ENCODE measurements around the gene OR10V1. TPM values are rescaled to one million over a fixed set of nuclear protein-coding genes. Genes with fewer than 3 reads are reported as not detected.
"Not testable (repeated sequence)": the region's sequence is repeated elsewhere in the genome, so short reads cannot be mapped to it uniquely, and the experiment has no call there.

The OR10V1 gene
- total RNA-seq, 1 donor from 2014 or later: not detected

DNA sequence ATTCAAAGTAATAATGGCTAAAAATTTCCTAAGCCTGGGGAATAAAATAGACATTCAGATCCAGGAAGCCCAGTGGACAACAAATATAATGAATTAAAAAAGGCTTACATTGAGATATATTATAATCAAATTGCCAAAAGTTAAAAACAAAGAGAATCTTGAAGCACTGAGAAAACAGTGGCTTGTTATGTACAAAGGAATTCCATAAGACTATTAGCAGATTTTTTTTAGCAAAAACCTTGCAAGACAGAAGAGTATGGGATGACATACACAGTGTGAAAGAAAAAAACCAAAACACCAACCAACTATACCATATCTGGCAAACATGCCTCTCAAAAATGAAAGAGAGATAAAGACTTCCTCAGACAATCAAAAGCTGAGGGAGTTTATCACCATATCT is 20.7 kb downstream of the OR10V1 start:
- intact Hi-C loops (cut with DNase I): no loop called here
- Histone ChIP-seq H3K4me1 (no peaks in the 10 kb centered on the region), H3K27ac (no peak overlapping the region), H3K36me3 (no peaks in the 10 kb centered on the region), H3K9me3 (peaks cover 0 to 15% of the 10 kb centered on the region in 2 donors), H3K27me3 (no peaks in the 10 kb centered on the region), H3K4me3 (no peak overlapping the region)
- DNase-seq (ENCODE audit: low spot score in 2 of 2): no peak
- TF ChIP-seq, protein P1, sequence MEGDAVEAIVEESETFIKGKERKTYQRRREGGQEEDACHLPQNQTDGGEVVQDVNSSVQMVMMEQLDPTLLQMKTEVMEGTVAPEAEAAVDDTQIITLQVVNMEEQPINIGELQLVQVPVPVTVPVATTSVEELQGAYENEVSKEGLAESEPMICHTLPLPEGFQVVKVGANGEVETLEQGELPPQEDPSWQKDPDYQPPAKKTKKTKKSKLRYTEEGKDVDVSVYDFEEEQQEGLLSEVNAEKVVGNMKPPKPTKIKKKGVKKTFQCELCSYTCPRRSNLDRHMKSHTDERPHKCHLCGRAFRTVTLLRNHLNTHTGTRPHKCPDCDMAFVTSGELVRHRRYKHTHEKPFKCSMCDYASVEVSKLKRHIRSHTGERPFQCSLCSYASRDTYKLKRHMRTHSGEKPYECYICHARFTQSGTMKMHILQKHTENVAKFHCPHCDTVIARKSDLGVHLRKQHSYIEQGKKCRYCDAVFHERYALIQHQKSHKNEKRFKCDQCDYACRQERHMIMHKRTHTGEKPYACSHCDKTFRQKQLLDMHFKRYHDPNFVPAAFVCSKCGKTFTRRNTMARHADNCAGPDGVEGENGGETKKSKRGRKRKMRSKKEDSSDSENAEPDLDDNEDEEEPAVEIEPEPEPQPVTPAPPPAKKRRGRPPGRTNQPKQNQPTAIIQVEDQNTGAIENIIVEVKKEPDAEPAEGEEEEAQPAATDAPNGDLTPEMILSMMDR (IDR thresholded peaks at IDR 0.05): no peak

DNA sequence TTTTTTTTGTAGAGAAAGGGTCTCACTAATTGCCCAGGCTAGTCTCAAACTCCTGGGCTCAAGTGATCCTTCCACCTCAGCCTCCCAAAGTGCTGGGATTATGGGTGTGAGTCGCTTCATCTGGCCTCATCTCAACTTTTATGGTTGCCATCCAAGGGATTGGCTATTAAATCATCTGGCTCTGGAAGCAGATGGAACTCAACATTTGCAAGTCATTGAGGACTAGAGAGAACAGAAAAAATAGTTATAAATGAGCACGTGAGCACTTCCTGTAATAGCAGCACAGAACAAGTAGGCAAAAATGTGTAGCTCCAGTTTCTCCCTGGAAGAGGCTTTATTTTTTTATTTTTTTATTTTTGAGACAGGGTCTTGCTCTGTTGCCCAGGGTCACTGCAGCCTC is 22.5 kb downstream of the OR10V1 start:
- peaks cover 0 to 15% of the 10 kb centered on the region in 2 donors for H3K9me3 ChIP-seq
- H3K36me3 ChIP-seq: no peaks in the 10 kb centered on the region
- H3K4me1 ChIP-seq: no peaks in the 10 kb centered on the region
- no peak for DNase-seq (ENCODE audit: low spot score in 2 of 2)
- intact Hi-C loops (cut with DNase I): no loop called here
- no peak overlapping the region for H3K27ac ChIP-seq
- H3K27me3 ChIP-seq: no peaks in the 10 kb centered on the region
- H3K4me3 ChIP-seq: no peak overlapping the region
- TF ChIP-seq, protein P1 (IDR thresholded peaks at IDR 0.05): no peak

DNA sequence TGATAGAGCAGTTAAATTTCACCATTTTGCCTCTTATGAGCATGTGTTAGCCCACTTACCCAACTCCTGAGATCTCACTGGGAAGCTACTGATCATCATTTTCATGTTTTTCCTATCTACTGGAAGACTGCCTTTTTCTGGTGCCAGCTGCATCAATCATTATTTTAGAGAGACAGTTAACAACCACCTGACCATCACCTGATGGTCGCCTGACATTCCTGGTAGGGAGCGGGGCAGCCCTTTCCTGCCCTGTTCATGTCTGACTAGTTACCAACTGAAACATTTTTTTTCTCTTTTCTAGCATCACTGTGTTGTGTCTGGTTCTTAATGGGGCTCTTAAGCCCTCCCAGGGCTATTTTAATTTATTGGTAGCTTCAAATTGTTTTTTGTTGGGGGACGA is 24.6 kb downstream of the OR10V1 start:
- TF ChIP-seq, protein P1 (IDR thresholded peaks at IDR 0.05): no peak
- Histone ChIP-seq H3K36me3 (no peaks in the 10 kb centered on the region), H3K4me1 (no peaks in the 10 kb centered on the region), H3K4me3 (no peak overlapping the region), H3K27me3 (no peaks in the 10 kb centered on the region), H3K27ac (no peak overlapping the region), H3K9me3 (peaks cover 0 to 15% of the 10 kb centered on the region in 2 donors)
- intact Hi-C loops (cut with DNase I): no loop called here
- no peak for DNase-seq (ENCODE audit: low spot score in 2 of 2)

DNA sequence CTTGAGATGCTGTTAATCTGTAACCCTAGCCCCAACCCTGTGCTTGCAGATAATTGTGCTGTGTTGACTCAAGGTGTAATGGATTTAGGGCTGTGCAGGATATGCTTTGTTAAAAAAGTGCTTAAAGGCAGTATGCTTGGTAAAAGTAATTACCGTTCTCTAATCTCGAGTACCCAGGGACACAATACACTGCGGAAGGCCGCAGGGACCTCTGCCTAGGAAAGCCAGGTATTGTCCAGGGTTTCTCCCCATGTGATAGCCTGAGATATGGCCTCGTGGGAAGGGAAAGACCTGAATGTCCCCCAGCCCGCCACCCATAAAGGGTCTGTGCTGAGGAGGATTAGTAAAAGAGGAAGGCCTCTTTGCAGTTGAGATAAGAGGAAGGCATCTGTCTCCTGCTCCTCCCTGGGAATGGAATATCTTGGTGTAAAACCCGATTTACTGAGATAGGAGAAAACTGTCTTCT is 32.4 kb downstream of the OR10V1 start:
- not testable (repeated sequence) for H3K9me3 ChIP-seq; DNase-seq (ENCODE audit: low spot score in 2 of 2); H3K36me3 ChIP-seq; H3K4me1 ChIP-seq; H3K27ac ChIP-seq; H3K4me3 ChIP-seq; H3K27me3 ChIP-seq
- intact Hi-C loops (cut with DNase I): loop anchor here (2.0 kb wide), 1 partner anchor 144 kb away; no protein-coding TSS in a partner anchor

DNA sequence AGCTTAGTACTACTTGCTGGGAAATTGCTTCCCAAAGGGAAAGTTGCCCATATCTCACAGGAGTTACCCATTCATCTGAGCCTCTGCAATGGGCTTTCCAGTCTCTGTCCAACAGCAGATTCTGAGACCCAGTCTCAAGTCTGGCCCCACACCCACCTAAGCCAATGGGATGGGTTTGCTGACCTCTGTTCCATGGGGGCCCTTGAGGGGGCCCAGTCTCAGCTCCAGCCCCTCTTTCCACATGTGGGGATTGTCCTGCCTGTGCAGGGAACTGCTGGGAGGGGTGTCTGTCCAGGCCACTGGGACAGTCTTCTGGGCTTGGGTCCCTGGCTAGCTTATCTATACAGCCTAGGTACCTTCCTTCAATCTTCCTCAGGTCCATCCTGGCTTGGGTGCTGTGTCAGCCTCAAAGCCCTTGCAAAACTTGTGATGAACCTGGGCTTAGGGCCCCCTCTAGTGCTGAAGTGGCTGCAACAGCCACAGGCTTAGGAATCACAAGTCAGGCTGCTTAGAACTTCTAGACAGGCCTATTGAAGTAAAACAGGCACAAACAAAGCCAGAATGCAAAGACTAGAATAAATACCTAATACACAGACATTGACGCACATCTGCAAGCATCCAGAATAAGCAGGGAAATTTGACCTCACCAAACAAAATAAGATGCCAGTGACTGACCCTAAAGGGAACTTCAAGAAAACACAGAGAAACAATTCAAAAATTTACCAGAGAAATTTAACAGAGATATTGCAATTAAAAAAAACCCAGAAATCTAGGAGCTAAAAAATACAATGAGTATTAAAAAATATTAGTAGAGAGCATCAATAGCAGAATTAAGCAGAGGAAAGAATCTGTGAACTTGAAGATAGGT is 33.1 kb downstream of the OR10V1 start:
- Histone ChIP-seq H3K36me3 (no peaks in the 10 kb centered on the region), H3K27me3 (no peaks in the 10 kb centered on the region)
- no peak for DNase-seq (ENCODE audit: low spot score in 2 of 2)

DNA sequence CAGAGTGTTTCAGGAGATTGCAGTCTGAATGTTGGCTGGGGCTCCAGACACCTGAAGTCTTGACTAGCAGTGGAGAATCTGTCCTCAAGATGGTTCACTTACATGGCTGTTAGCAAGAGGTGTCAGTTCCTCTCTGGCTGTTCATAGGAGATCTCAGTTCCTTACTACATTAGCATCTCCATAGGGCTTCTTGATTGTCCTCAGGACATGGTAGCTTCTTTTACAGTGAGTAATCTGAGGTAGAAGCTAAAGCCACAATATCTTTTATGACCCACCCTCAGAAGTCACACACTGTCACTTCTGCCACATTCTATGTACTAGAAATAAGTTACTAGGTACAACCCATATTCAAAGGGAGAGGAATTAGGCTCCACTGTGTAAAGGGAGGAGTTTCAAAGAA is 34.3 kb downstream of the OR10V1 start:
- Histone ChIP-seq H3K9me3 (no peaks in the 10 kb centered on the region), H3K27me3 (no peaks in the 10 kb centered on the region), H3K4me1 (no peaks in the 10 kb centered on the region), H3K4me3 (no peak overlapping the region), H3K27ac (no peak overlapping the region), H3K36me3 (no peaks in the 10 kb centered on the region)
- no peak for DNase-seq (ENCODE audit: low spot score in 2 of 2)
- TF ChIP-seq, protein P1 (IDR thresholded peaks at IDR 0.05): no peak
- intact Hi-C loops (cut with DNase I): no loop called here

More for the DNA sequence above, 33.1 kb downstream of the OR10V1 start:
- H3K4me1 ChIP-seq: no peaks in the 10 kb centered on the region
- intact Hi-C loops (cut with DNase I): loop anchor here (2.0 kb wide), 1 partner anchor 144 kb away; no protein-coding TSS in a partner anchor
- TF ChIP-seq, protein P1 (IDR thresholded peaks at IDR 0.05): peak; percentile 27 to 57 (median 41)
- H3K9me3 ChIP-seq: no peaks in the 10 kb centered on the region
- H3K4me3 ChIP-seq: no peak overlapping the region
- H3K27ac ChIP-seq: no peak overlapping the region
